ENCODE data around the gene LMNA.
"Not testable (repeated sequence)": the region's sequence is repeated elsewhere in the genome, so short reads cannot be mapped to it uniquely, and the experiment has no call there.

Gene LMNA

GRCh38 chr1:156122086-156122485, 7.6 kb downstream of the LMNA start:
- DNase-seq (ENCODE audit: low spot score), result no peak

- DNase-seq (ENCODE audit: low spot score), result no peak
Measured at GRCh38 chr1:156122519-156123355, 8.2 kb downstream of the LMNA start.

GRCh38 chr1:156123356-156124196, 9.1 kb downstream of the LMNA start:
- DNase-seq (ENCODE audit: low spot score), result peak; percentile 86

- no peak for DNase-seq (ENCODE audit: low spot score)
Measured at GRCh38 chr1:156124557-156125483, 10.3 kb downstream of the LMNA start.

- not testable (repeated sequence) for DNase-seq (ENCODE audit: low spot score)
Measured at GRCh38 chr1:156125544-156125943, 11.0 kb downstream of the LMNA start.

GRCh38 chr1:156126043-156126629, 11.6 kb downstream of the LMNA start:
- DNase-seq (ENCODE audit: low spot score), result peak; percentile 77

- no peak for DNase-seq (ENCODE audit: low spot score)
Measured at GRCh38 chr1:156126630-156127534, 12.4 kb downstream of the LMNA start.

GRCh38 chr1:156128308-156128653, 13.8 kb downstream of the LMNA start:
- no peak for DNase-seq (ENCODE audit: low spot score)

- DNase-seq (ENCODE audit: low spot score), result no peak
Measured at GRCh38 chr1:156128654-156129597, 14.4 kb downstream of the LMNA start.

- DNase-seq (ENCODE audit: low spot score), result peak; percentile 95
Measured at GRCh38 chr1:156129687-156130577, 15.4 kb downstream of the LMNA start.

GRCh38 chr1:156130578-156130942, 16.0 kb downstream of the LMNA start:
- no peak for DNase-seq (ENCODE audit: low spot score)

- DNase-seq (ENCODE audit: low spot score), result no peak
Measured at GRCh38 chr1:156134716-156135435, 20.4 kb downstream of the LMNA start.

GRCh38 chr1:156135930-156136871, 21.7 kb downstream of the LMNA start:
- DNase-seq (ENCODE audit: low spot score), result no peak

GRCh38 chr1:156136970-156137483, 22.5 kb downstream of the LMNA start:
- no peak for DNase-seq (ENCODE audit: low spot score)

GRCh38 chr1:156138458-156138867, 24.0 kb downstream of the LMNA start:
- DNase-seq (ENCODE audit: low spot score), result no peak
